Measurements from ENCODE around the gene WEE1. TPM values are rescaled to one million over a fixed set of nuclear protein-coding genes. Genes with fewer than 3 reads are reported as not detected.

Gene WEE1
- total RNA-seq, 1 donor from 2014 or later = 12.4 TPM

GRCh38 chr11:9575260-9576240 lies 2.1 kb downstream of the WEE1 start:
- peak overlapping the region; percentile 81 for H3K4me3 ChIP-seq
- H3K27me3 ChIP-seq (ENCODE audit: low read depth) = no peaks in the 10 kb centered on the region
- peaks cover 28% of the 10 kb centered on the region for H3K4me1 ChIP-seq
- TF ChIP-seq CTCF (IDR thresholded peaks at IDR 0.05) = no peak
- intact Hi-C loops (cut with DNase I) = no loop called here
- no peaks in the 10 kb centered on the region for H3K36me3 ChIP-seq
- DNase-seq = no peak
- peak overlapping the region; percentile 97 for H3K27ac ChIP-seq
- H3K9me3 ChIP-seq = no peaks in the 10 kb centered on the region
- ATAC-seq = peak; percentile 24 to 52

GRCh38 chr11:9576701-9577381 lies 3.4 kb downstream of the WEE1 start:
- Histone ChIP-seq H3K27ac (peak overlapping the region; percentile 26), H3K27me3 (ENCODE audit: low read depth) (no peaks in the 10 kb centered on the region), H3K4me3 (peak overlapping the region; percentile 81), H3K4me1 (peaks cover 28% of the 10 kb centered on the region), H3K9me3 (no peaks in the 10 kb centered on the region), H3K36me3 (peaks cover 5% of the 10 kb centered on the region)
- intact Hi-C loops (cut with DNase I) = no loop called here
- no peak for ATAC-seq
- TF ChIP-seq CTCF (IDR thresholded peaks at IDR 0.05) = no peak
- DNase-seq = no peak

GRCh38 chr11:9577556-9577955 lies 4.1 kb downstream of the WEE1 start:
- H3K4me3 ChIP-seq = peak overlapping the region; percentile 22
- no peaks in the 10 kb centered on the region for H3K27me3 ChIP-seq (ENCODE audit: low read depth)
- DNase-seq = no peak
- H3K4me1 ChIP-seq = peaks cover 23% of the 10 kb centered on the region
- intact Hi-C loops (cut with DNase I) = no loop called here
- H3K9me3 ChIP-seq = no peaks in the 10 kb centered on the region
- ATAC-seq = no peak
- H3K27ac ChIP-seq = peak overlapping the region; percentile 26
- no peak for TF ChIP-seq CTCF (IDR thresholded peaks at IDR 0.05)
- peaks cover 13% of the 10 kb centered on the region for H3K36me3 ChIP-seq

GRCh38 chr11:9580894-9581293 lies 7.4 kb downstream of the WEE1 start:
- no peak overlapping the region for H3K4me3 ChIP-seq
- no peaks in the 10 kb centered on the region for H3K9me3 ChIP-seq
- H3K27me3 ChIP-seq (ENCODE audit: low read depth) = no peaks in the 10 kb centered on the region
- H3K27ac ChIP-seq = no peak overlapping the region
- intact Hi-C loops (cut with DNase I) = no loop called here
- H3K36me3 ChIP-seq = peaks cover 38% of the 10 kb centered on the region
- DNase-seq (no peak), ATAC-seq (no peak)
- peaks cover 11% of the 10 kb centered on the region for H3K4me1 ChIP-seq
- no peak for TF ChIP-seq CTCF (IDR thresholded peaks at IDR 0.05)

- no peak for DNase-seq
- no peak for TF ChIP-seq CTCF (IDR thresholded peaks at IDR 0.05)
- no peaks in the 10 kb centered on the region for H3K27me3 ChIP-seq (ENCODE audit: low read depth)
- intact Hi-C loops (cut with DNase I) = no loop called here
- no peak overlapping the region for H3K4me3 ChIP-seq
- no peaks in the 10 kb centered on the region for H3K9me3 ChIP-seq
- no peak overlapping the region for H3K27ac ChIP-seq
- peaks cover 46% of the 10 kb centered on the region for H3K36me3 ChIP-seq
- H3K4me1 ChIP-seq = peaks cover 3% of the 10 kb centered on the region
- no peak for ATAC-seq
Observed at GRCh38 chr11:9581556-9582161, 8.2 kb downstream of the WEE1 start.

All from lower lobe of right lung (tissue), 2 donors.